ENCODE results near the gene PTPRE.

PTPRE gene

DNA sequence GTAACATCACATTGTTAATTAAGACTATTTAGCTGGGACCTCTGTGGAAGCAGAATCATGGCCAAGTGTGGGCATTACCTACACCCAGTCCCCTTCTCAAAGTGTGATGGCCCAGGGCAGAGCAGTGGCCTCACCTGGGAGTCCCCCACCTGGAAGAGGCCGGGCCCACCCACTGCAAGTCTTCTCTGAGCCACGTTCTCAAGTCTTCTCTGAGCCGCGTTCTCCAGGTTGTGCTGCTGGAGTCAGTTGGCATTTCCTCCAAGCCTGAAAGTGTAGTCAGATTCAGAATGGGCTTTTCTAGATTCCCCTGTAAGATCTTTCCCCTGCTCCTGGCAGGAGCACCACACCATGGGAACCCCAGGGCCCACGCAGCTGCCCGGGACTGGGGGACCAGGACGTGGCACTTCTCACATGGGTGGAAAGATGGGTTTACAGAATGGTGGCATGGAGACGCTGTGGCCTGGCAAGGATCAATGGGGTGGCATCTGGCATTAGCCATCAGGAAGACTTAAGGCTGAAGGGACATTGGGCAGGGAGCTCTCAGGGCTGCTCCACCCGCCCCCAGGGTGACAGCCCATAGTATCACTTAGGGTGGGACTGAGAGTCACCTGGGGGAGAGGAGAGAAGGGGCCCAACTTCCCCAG, 151.3 kb downstream of the PTPRE start:
- no peaks in the 10 kb centered on the region for H3K27me3 ChIP-seq (ENCODE audit: control insufficient read depth, insufficient read depth, low read length, poor library complexity, severe bottlenecking)
- peaks cover 4% of the 10 kb centered on the region for H3K4me1 ChIP-seq (ENCODE audit: control insufficient read depth, insufficient read depth, low read length)
- H3K27ac ChIP-seq (ENCODE audit: insufficient read depth, low read depth, low read length, poor library complexity, severe bottlenecking) = no peak overlapping the region
- H3K36me3 ChIP-seq (ENCODE audit: control insufficient read depth, insufficient read depth, low read length) = no peaks in the 10 kb centered on the region
- H3K4me3 ChIP-seq (ENCODE audit: insufficient read depth, low read depth, low read length) = no peak overlapping the region
- WGBS, 2 experiments = 95 to 96% methylated on average over 9 of the region's 9 CpGs
- H3K9me3 ChIP-seq (ENCODE audit: control insufficient read depth, low read length) = no peaks in the 10 kb centered on the region

DNA sequence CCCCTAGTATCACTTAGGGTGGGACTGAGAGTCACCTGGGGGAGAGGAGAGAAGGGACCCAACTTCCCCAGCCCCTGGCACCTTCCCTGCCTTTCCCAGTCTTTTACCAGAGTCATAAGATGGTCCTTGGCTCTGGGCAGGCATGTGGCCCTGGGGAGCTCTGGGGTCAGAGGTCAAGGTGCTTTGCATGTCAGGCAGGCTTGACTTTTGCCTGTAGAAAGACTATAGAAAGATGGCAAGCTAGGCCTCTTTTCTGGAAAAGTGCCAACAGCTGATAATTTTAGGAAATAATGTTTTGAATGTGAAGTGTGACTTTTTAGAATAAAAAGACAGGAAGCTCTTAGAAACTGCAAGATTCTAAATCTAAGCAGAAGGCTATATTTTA, 151.8 kb downstream of the PTPRE start:
- Histone ChIP-seq H3K27me3 (ENCODE audit: control insufficient read depth, insufficient read depth, low read length, poor library complexity, severe bottlenecking) (no peaks in the 10 kb centered on the region), H3K27ac (ENCODE audit: insufficient read depth, low read depth, low read length, poor library complexity, severe bottlenecking) (no peak overlapping the region), H3K9me3 (ENCODE audit: control insufficient read depth, low read length) (no peaks in the 10 kb centered on the region), H3K4me1 (ENCODE audit: control insufficient read depth, insufficient read depth, low read length) (peaks cover 4% of the 10 kb centered on the region), H3K4me3 (ENCODE audit: insufficient read depth, low read depth, low read length) (no peak overlapping the region), H3K36me3 (ENCODE audit: control insufficient read depth, insufficient read depth, low read length) (no peaks in the 10 kb centered on the region)

DNA sequence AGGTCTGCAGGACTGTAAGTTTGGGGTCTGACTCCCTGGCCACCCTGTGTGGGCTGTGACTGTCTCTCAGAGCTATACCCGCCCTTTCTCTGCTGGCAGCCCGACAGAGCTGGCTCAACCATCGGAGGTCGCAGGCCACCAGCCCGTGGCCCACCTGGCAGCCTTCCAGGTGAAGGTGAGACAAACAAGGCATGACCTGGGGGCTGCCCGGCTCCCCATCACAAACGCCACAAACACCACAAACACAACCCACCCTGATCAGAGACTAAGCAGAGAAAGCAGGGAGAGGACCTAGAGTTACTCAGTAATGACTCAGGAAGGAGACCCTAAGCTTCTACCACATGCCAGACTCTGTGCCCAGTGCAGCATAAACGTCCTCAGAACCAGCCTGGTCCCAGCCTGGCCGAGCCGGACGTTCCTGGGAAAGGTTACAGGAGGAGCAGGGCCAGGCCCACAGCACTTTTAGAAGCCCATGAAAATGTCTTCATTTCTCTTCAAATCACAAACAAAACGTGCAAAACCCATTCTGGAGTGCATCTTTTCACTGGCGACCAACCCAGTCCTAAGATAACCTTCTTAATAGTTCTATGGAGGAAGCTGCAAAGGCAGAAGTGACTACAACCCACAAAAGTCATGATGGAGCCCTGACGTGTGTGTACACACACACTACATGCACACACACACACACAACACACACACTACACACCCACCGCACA, 152.5 kb downstream of the PTPRE start:
- H3K27me3 ChIP-seq (ENCODE audit: control insufficient read depth, insufficient read depth, low read length, poor library complexity, severe bottlenecking) = no peaks in the 10 kb centered on the region
- no peaks in the 10 kb centered on the region for H3K36me3 ChIP-seq (ENCODE audit: control insufficient read depth, insufficient read depth, low read length)
- H3K4me1 ChIP-seq (ENCODE audit: control insufficient read depth, insufficient read depth, low read length) = peaks cover 4% of the 10 kb centered on the region
- WGBS, 2 experiments = 91 to 92% methylated on average over 15 of the region's 15 CpGs
- H3K4me3 ChIP-seq (ENCODE audit: insufficient read depth, low read depth, low read length) = no peak overlapping the region
- H3K27ac ChIP-seq (ENCODE audit: insufficient read depth, low read depth, low read length, poor library complexity, severe bottlenecking) = no peak overlapping the region
- H3K9me3 ChIP-seq (ENCODE audit: control insufficient read depth, low read length) = no peaks in the 10 kb centered on the region

DNA sequence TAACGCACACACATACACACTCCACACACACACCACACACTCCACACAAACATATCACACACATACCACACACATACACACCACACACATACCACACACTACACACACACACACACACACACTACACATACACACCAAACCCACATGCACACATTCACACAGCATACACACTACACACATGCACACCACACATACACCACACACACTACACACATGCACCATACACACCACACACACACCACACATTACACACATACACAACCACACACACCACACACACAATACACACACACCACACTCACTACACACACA, 153.0 kb downstream of the PTPRE start:
- Histone ChIP-seq H3K4me1 (ENCODE audit: control insufficient read depth, insufficient read depth, low read length) (peaks cover 4% of the 10 kb centered on the region), H3K9me3 (ENCODE audit: control insufficient read depth, low read length) (no peaks in the 10 kb centered on the region), H3K36me3 (ENCODE audit: control insufficient read depth, insufficient read depth, low read length) (no peaks in the 10 kb centered on the region), H3K27me3 (ENCODE audit: control insufficient read depth, insufficient read depth, low read length, poor library complexity, severe bottlenecking) (no peaks in the 10 kb centered on the region), H3K4me3 (ENCODE audit: insufficient read depth, low read depth, low read length) (no peak overlapping the region), H3K27ac (ENCODE audit: insufficient read depth, low read depth, low read length, poor library complexity, severe bottlenecking) (no peak overlapping the region)
- WGBS, 2 experiments = 88 to 94% methylated on average over 1 of the region's 1 CpG

DNA sequence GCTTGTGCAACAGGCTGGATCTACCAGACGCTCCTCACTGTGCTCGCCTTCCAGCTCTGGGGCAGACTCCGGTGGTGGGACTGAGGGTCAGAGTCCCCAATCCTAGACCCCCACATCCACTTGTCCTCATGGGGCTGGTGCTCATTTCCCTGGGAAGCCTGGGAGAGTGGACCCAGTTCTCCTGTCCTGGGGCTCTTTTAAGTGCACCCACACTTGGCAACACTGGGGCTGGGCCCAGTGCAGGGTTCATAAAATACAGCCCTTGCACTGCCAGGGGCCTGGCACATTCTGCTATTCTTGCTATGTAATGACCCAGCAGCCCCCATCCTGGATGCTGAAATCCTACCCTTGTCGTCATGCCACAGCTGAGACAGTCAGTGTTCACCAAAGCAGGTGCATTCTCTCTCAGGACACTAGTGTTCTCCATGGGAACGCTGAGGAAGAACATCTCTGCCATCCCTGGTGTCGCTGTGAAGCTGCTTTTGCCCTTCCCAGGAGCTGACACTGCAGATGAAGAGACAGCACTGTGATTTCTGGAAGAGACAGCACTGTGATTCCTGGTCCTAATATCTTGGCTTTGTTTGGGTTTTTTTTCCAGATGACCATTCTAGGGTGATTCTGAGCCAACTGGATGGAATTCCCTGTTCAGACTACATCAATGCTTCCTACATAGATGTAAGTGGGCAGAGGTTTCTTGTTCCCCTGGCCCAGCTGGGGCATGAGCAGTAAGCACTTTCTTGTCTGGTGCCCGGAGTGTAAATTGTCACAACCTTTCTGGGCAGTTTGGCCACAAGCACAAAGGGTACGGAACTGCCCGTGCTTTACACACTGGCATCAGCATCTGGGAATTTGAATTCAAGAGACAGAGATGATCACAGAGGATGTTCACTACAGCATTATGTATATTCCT, 153.7 kb downstream of the PTPRE start:
- Histone ChIP-seq H3K36me3 (ENCODE audit: control insufficient read depth, insufficient read depth, low read length) (no peaks in the 10 kb centered on the region), H3K4me3 (ENCODE audit: insufficient read depth, low read depth, low read length) (no peak overlapping the region)
- 94 to 95% methylated on average over 9 of the region's 9 CpGs for WGBS, 2 experiments

DNA sequence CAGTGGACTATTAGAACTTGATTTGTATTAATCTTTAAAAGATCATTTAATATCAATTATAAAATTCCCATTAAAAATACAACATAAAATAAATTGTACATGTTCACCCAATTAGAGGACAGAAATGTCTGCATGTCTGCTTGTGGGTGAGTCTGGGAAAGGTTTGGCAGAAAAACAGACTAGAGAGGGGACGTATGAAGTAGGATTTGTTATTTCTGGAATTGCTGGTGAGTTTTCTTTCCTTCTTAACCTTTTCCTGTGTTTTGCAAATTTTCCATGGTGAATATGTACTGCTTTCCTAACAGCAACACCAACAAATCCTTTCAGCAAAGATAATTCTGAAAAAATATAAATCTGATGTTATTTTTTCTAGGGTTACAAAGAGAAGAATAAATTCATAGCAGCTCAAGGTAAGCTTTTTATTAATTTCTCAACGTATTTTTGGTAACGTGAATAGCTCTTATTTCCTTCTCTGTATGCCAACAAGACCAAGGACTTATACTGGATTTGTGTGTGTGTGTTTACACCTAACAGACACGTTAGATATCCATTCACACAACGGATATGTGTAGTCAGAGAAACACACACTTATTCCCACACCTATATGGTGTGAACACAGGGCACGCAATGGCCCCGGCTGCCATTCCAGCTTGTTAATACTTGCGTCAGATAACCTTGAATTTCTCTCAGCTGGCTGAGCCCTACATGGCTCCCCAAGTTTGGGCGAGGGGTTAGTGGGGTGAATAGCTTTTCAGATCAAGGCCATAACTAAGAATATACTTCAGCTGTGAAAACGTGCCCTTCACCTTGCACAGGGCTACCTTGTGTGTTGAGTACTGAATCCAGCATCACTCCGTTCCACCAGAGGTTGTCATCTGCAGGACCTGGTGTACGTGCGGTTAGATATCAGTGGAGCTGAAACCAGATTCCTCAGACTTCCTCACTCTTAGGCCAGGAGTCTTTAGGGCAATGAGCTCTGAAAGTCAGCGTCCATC, 154.7 kb downstream of the PTPRE start:
- peaks cover 4% of the 10 kb centered on the region for H3K4me1 ChIP-seq (ENCODE audit: control insufficient read depth, insufficient read depth, low read length)
- WGBS, 2 experiments = 84 to 88% methylated on average over 12 to 14 of the region's 14 CpGs
- H3K36me3 ChIP-seq (ENCODE audit: control insufficient read depth, insufficient read depth, low read length) = no peaks in the 10 kb centered on the region
- H3K4me3 ChIP-seq (ENCODE audit: insufficient read depth, low read depth, low read length) = no peak overlapping the region
- no peaks in the 10 kb centered on the region for H3K9me3 ChIP-seq (ENCODE audit: control insufficient read depth, low read length)
- no peaks in the 10 kb centered on the region for H3K27me3 ChIP-seq (ENCODE audit: control insufficient read depth, insufficient read depth, low read length, poor library complexity, severe bottlenecking)
- no peak overlapping the region for H3K27ac ChIP-seq (ENCODE audit: insufficient read depth, low read depth, low read length, poor library complexity, severe bottlenecking)

More for the DNA sequence above, 153.7 kb downstream of the PTPRE start:
- no peaks in the 10 kb centered on the region for H3K27me3 ChIP-seq (ENCODE audit: control insufficient read depth, insufficient read depth, low read length, poor library complexity, severe bottlenecking)
- H3K27ac ChIP-seq (ENCODE audit: insufficient read depth, low read depth, low read length, poor library complexity, severe bottlenecking) = no peak overlapping the region
- H3K9me3 ChIP-seq (ENCODE audit: control insufficient read depth, low read length) = no peaks in the 10 kb centered on the region
- peaks cover 4% of the 10 kb centered on the region for H3K4me1 ChIP-seq (ENCODE audit: control insufficient read depth, insufficient read depth, low read length)

DNA sequence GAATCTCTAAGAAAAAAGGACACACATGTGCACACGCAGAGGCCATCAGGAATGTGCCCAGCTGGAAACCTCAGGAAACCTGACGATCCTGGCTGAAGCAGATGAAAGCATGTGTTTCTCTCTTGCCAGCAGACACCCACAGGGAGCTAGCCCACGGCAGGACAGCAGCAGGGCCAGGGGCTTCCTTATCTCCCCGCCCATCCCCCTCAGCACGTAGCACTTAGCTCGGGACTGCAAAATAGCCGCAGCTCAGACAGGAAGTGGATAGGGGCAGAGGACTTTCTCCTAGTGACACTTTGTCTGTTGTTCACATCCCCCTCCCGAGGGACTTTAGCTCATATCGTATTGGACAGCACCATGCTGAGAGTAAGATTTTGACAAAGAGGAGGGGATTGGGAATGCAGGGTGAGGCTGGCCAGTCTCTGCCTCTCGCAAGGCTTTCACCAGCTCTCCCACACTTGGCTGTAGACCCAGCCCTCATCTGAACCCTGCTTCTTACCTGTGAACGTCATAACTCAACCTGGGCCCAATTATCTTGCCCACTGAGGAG, 155.5 kb downstream of the PTPRE start:
- Histone ChIP-seq H3K27ac (ENCODE audit: insufficient read depth, low read depth, low read length, poor library complexity, severe bottlenecking) (no peak overlapping the region), H3K9me3 (ENCODE audit: control insufficient read depth, low read length) (no peaks in the 10 kb centered on the region), H3K4me1 (ENCODE audit: control insufficient read depth, insufficient read depth, low read length) (peaks cover 4% of the 10 kb centered on the region), H3K4me3 (ENCODE audit: insufficient read depth, low read depth, low read length) (no peak overlapping the region), H3K36me3 (ENCODE audit: control insufficient read depth, insufficient read depth, low read length) (no peaks in the 10 kb centered on the region), H3K27me3 (ENCODE audit: control insufficient read depth, insufficient read depth, low read length, poor library complexity, severe bottlenecking) (no peaks in the 10 kb centered on the region)
- 52 to 54% methylated on average over 11 of the region's 11 CpGs for WGBS, 2 experiments

GRCh38 chr10:128062881-128063563, 156.1 kb downstream of the PTPRE start:
- Histone ChIP-seq H3K27ac (ENCODE audit: insufficient read depth, low read depth, low read length, poor library complexity, severe bottlenecking) (no peak overlapping the region), H3K36me3 (ENCODE audit: control insufficient read depth, insufficient read depth, low read length) (no peaks in the 10 kb centered on the region), H3K4me3 (ENCODE audit: insufficient read depth, low read depth, low read length) (no peak overlapping the region), H3K9me3 (ENCODE audit: control insufficient read depth, low read length) (no peaks in the 10 kb centered on the region), H3K27me3 (ENCODE audit: control insufficient read depth, insufficient read depth, low read length, poor library complexity, severe bottlenecking) (no peaks in the 10 kb centered on the region), H3K4me1 (ENCODE audit: control insufficient read depth, insufficient read depth, low read length) (peaks cover 4% of the 10 kb centered on the region)
- WGBS, 2 experiments = 85 to 86% methylated on average over 19 of the region's 19 CpGs

- Histone ChIP-seq H3K36me3 (ENCODE audit: control insufficient read depth, insufficient read depth, low read length) (no peaks in the 10 kb centered on the region), H3K27ac (ENCODE audit: insufficient read depth, low read depth, low read length, poor library complexity, severe bottlenecking) (no peak overlapping the region), H3K4me1 (ENCODE audit: control insufficient read depth, insufficient read depth, low read length) (peaks cover 4% of the 10 kb centered on the region), H3K4me3 (ENCODE audit: insufficient read depth, low read depth, low read length) (no peak overlapping the region), H3K9me3 (ENCODE audit: control insufficient read depth, low read length) (no peaks in the 10 kb centered on the region), H3K27me3 (ENCODE audit: control insufficient read depth, insufficient read depth, low read length, poor library complexity, severe bottlenecking) (no peaks in the 10 kb centered on the region)
- WGBS, 2 experiments = 88 to 91% methylated on average over 7 of the region's 7 CpGs
These were observed 156.8 kb downstream of the PTPRE start for GRCh38 chr10:128063736-128064107.

Data from ectodermal cell (in vitro differentiated cells).